GM12878 (cell line): ENCODE measurements around the gene BTNL9. TPM values are rescaled to one million over a fixed set of nuclear protein-coding genes. Genes with fewer than 3 reads are reported as not detected.

Source experiments
- ATAC-seq: fragments of 200-7000 bp; cut with Tn5 transposase; 3 replicates; pipeline ENCODE4 v1.9.1; 2020; ENCODE audit warnings: mild to moderate bottlenecking, moderate library complexity
- BruUV-seq: library from RNA; stranded (reverse); fragments of 400-500 nt; replicated peaks from 2 replicates; lab custom pipeline; 2021; lab: Mats Ljungman, UMichigan
- CTCF ChIA-PET: fragments of 300-600 bp; sonication (Branson Sonifier 250); formaldehyde crosslinking; extraction: SDS; loops from one replicate; lab custom pipeline; 2021; ENCODE audit warnings: inconsistent platforms; lab: Yijun Ruan, JAX
- POLR2A ChIA-PET: fragments of 350-600 bp; formaldehyde crosslinking; extraction: SDS; loops from one replicate; lab custom pipeline; 2021; ENCODE audit warnings: inconsistent platforms; lab: Charles Lee
- RAD21 ChIA-PET: fragments of 300-600 bp; sonication (Branson Sonifier 250); formaldehyde crosslinking; loops from one replicate; lab custom pipeline; 2023; ENCODE audit warnings: antibody characterized with exemption; ENCODE audit not compliant: unreplicated experiment; lab: Charles Lee
- SMC1A ChIA-PET: fragments of 300-600 bp; sonication (Branson Sonifier 250); formaldehyde crosslinking; loops from one replicate; lab custom pipeline; 2023; ENCODE audit not compliant: unreplicated experiment, uncharacterized antibody; lab: Charles Lee
- DNase-seq: peaks from one replicate; pipeline ENCODE4 v3.0.0-alpha.2; 2011; ENCODE audit warnings: low read depth, low spot score
- FAIRE-seq: peaks from 3 replicates; lab custom pipeline; 2011; peaks lifted over from hg19 to GRCh38; lab: Jason Lieb, UNC
- H2AFZ ChIP-seq: 2 replicates; pipeline ENCODE4 v1.6.0; 2011; ENCODE audit warnings: low read depth, low read length, control low read depth; ENCODE audit not compliant: control insufficient read depth
- H3K27ac ChIP-seq: 2 replicates; pipeline ENCODE4 v1.5.1; 2011; ENCODE audit warnings: control low read depth; ENCODE audit not compliant: control insufficient read depth, insufficient read depth
- H3K27me3 ChIP-seq, 2 experiments: replicated peaks in 1 of 2; 2 replicates each; pipeline versions ENCODE4 v1.6.0 to v1.6.1; 2011; ENCODE audit warnings: low read length in 1 of 2; ENCODE audit not compliant: control insufficient read depth in 2 of 2, insufficient read depth in 2 of 2
- H3K36me3 ChIP-seq, 2 experiments: 2 replicates each; pipeline ENCODE4 v1.5.1; 2011; ENCODE audit warnings: low read length in 1 of 2; ENCODE audit not compliant: control insufficient read depth in 2 of 2, insufficient read depth in 2 of 2
- H3K4me1 ChIP-seq: 2 replicates; pipeline ENCODE4 v1.6.1; 2011; ENCODE audit warnings: mild to moderate bottlenecking, low read length, moderate library complexity, mixed read lengths; ENCODE audit not compliant: control insufficient read depth, insufficient read depth
- H3K4me2 ChIP-seq: 2 replicates; pipeline ENCODE4 v1.6.0; 2011; ENCODE audit warnings: control low read depth; ENCODE audit not compliant: control insufficient read depth, insufficient read depth
- H3K4me3 ChIP-seq: fragments of 200-600 bp; sonication (generic); 2 replicates; pipeline ENCODE4 v1.5.1; 2016
- H3K79me2 ChIP-seq: 2 replicates; pipeline ENCODE4 v1.6.0; 2011; ENCODE audit warnings: low read length; ENCODE audit not compliant: control insufficient read depth, insufficient read depth
- H3K9ac ChIP-seq: 2 replicates; pipeline ENCODE4 v1.8.0; 2011; ENCODE audit warnings: low read length, control low read depth, mixed read lengths; ENCODE audit not compliant: control insufficient read depth, insufficient read depth
- H3K9me3 ChIP-seq: replicated peaks from 3 replicates; pipeline ENCODE4 v1.5.1; 2011; ENCODE audit warnings: mild to moderate bottlenecking, low read length; ENCODE audit not compliant: control insufficient read depth, insufficient read depth
- H4K20me1 ChIP-seq: 2 replicates; pipeline ENCODE4 v1.6.0; 2011; ENCODE audit not compliant: control insufficient read depth, insufficient read depth
- BMI1 ChIP-seq: fragments of 450-650 bp; IDR thresholded peaks from 2 replicates; pipeline ENCODE4 v1.6.1; 2016; ENCODE audit warnings: mild to moderate bottlenecking, moderate library complexity, borderline replicate concordance
- EZH2 ChIP-seq: IDR thresholded peaks from 2 replicates; pipeline ENCODE4 v1.6.1; 2012; ENCODE audit warnings: low read depth, mild to moderate bottlenecking, control low read depth, inconsistent platforms, low read length, borderline replicate concordance; ENCODE audit not compliant: control insufficient read depth
- NBN ChIP-seq: fragments of 450-650 bp; IDR thresholded peaks from 2 replicates; pipeline ENCODE4 v1.6.1; 2016
- POU2F2 ChIP-seq: IDR thresholded peaks from 3 replicates; pipeline ENCODE4 v1.6.1; 2011; ENCODE audit warnings: low read depth, mild to moderate bottlenecking, low read length, borderline replicate concordance
- PRDM15 ChIP-seq: fragments of 450-650 bp; formaldehyde crosslinking; IDR thresholded peaks from 2 replicates; pipeline ENCODE4 v1.4.0; 2020; ENCODE audit warnings: mild to moderate bottlenecking, moderate library complexity
- SIX5 ChIP-seq: IDR thresholded peaks from 2 replicates; pipeline ENCODE4 v1.6.1; 2011; ENCODE audit warnings: mild to moderate bottlenecking, low read depth, low read length, moderate library complexity; ENCODE audit not compliant: severe bottlenecking
- SMC3 ChIP-seq: IDR thresholded peaks from 2 replicates; pipeline ENCODE4 v1.6.1; 2011; ENCODE audit warnings: low read length, improper control_type of control experiment, borderline replicate concordance
- ZBTB33 ChIP-seq: fragments of 450-650 bp; IDR thresholded peaks from 2 replicates; pipeline ENCODE4 v1.6.1; 2017; ENCODE audit warnings: mild to moderate bottlenecking
- ZNF592 ChIP-seq: fragments of 450-650 bp; IDR thresholded peaks from 2 replicates; pipeline ENCODE4 v1.6.1; 2017; ENCODE audit warnings: mild to moderate bottlenecking, moderate library complexity
- WGBS: methylation state at CpG from one replicate; pipeline ENCODE4 v1.1.6; 2016; ENCODE audit warnings: low lambda C conversion rate; ENCODE audit not compliant: insufficient replicate concordance, insufficient coverage; ENCODE audit errors: missing lambda C conversion rate; 5-methylcytosine and 5-hydroxymethylcytosine counted together
- in situ Hi-C: fragments of 300-500 bp; cut with MboI; formaldehyde crosslinking; loops from 9 replicates; pipeline ENCODE4 v1.14.3; 2018; ENCODE audit warnings: mixed read lengths
- intact Hi-C: fragments of 100-400 bp; cut with micrococcal nuclease; formaldehyde crosslinking; loops from one replicate; pipeline ENCODE4 v1.14.2; 2022; ENCODE audit not compliant: unreplicated experiment
- polyA plus RNA-seq, 11 experiments: library from polyadenylated mRNA; depleted of rRNA in 4 of 11; unstranded in 6 of 11; stranded (reverse) in 5 of 11; fragments of >200 nt; fragmentation: Nextera tagmentation in 4 of 11; fragmentation: Illumina TruSeq in 1 of 11; extraction: Ambion mirVana in 4 of 11; extraction: Trizol in 1 of 11; gene quantifications; 1 replicate in 1 of 11; 2 replicates in 10 of 11; pipeline versions ENCODE4 v1.2.1 to v1.2.3, GENCODE V29; 2011 to 2016; ENCODE audit warnings: inconsistent platforms in 2 of 11, missing spikeins in 2 of 11, low read depth in 1 of 11
- total RNA-seq, 4 experiments: library from RNA; depleted of rRNA in 3 of 4; stranded (reverse); fragments of >200 nt in 3 of 4; fragmentation: Illumina TruSeq in 1 of 4; extraction: Trizol in 1 of 4; gene quantifications; 2 replicates each; pipeline versions ENCODE4 v1.2.1 to v1.2.3, GENCODE V29; 2013 to 2021

Gene BTNL9
- total and polyA plus RNA-seq, 10 of the 15 experiments (the other 5 are each of a cell fraction or from before 2014, with no cell fraction given): 0.01 to 16.5 (median 0.06) TPM; not detected in 5

GRCh38 chr5:181086026-181086883 is 46.2 kb downstream of the BTNL9 start:
- WGBS: 50% methylated on average over 15 of the region's 17 CpGs
- intact Hi-C loops: loop anchor here (10.0 kb wide), 1 partner anchor 221 kb away; the partner anchor contains the start of gene ZFP62
- no peaks in the 10 kb centered on the region for H3K36me3 ChIP-seq
- H4K20me1 ChIP-seq: no peaks in the 10 kb centered on the region
- FAIRE-seq: no peak
- CTCF ChIA-PET: no interaction called here
- POLR2A ChIA-PET: no interaction called here
- H3K27ac ChIP-seq: no peak overlapping the region
- no peak overlapping the region for H3K4me3 ChIP-seq
- H3K9ac ChIP-seq: no peak overlapping the region
- SMC1A ChIA-PET: interaction anchor here (0.9 kb wide), 1 partner anchor 111 kb away, joined by 3 read pairs; no protein-coding TSS in a partner anchor
- H3K9me3 ChIP-seq: no peaks in the 10 kb centered on the region
- H3K4me1 ChIP-seq: no peaks in the 10 kb centered on the region
- no peaks in the 10 kb centered on the region for H3K79me2 ChIP-seq
- peaks cover 3 to 4% of the 10 kb centered on the region in 2 experiments; a peak in 2 of 4 replicates for H3K27me3 ChIP-seq
- no peak for ATAC-seq
- no peak overlapping the region for H2AFZ ChIP-seq
- RAD21 ChIA-PET: interaction anchor here (1.0 to 1.6 kb wide), 2 partner anchors 38 to 176 kb away, joined by 3 to 5 read pairs; no protein-coding TSS in a partner anchor
- in situ Hi-C loops: no loop called here
- no peak overlapping the region for H3K4me2 ChIP-seq
- DNase-seq: no peak
- no TSS peak for BruUV-seq
- TF ChIP-seq PRDM15 (CRISPR knock-in tag) (no peak), POU2F2 (no peak), ZNF592 (no peak), SIX5 (no peak), NBN (no peak), EZH2 (no peak), ZBTB33 (no peak), BMI1 (no peak), SMC3 (no peak)
